ENCODE data around the gene CTCF. TPM values are rescaled to one million over a fixed set of nuclear protein-coding genes. Genes with fewer than 3 reads are reported as not detected.

Gene CTCF
- total RNA-seq, 1 donor from 2014 or later, result 28.3 TPM

GRCh38 chr16:67594956-67595355 is 32.6 kb downstream of the CTCF start:
- peak; percentile 68 for ATAC-seq

GRCh38 chr16:67598527-67598926 is 36.2 kb downstream of the CTCF start:
- ATAC-seq, result no peak

- no peak for ATAC-seq
Observed at GRCh38 chr16:67605641-67606040, 43.3 kb downstream of the CTCF start.

GRCh38 chr16:67606632-67607031 is 44.3 kb downstream of the CTCF start:
- ATAC-seq, result no peak

GRCh38 chr16:67608364-67608763 is 46.0 kb downstream of the CTCF start:
- ATAC-seq, result no peak

- no peak for ATAC-seq
Observed at GRCh38 chr16:67613808-67614207, 51.5 kb downstream of the CTCF start.

GRCh38 chr16:67628216-67628615 is 65.9 kb downstream of the CTCF start:
- ATAC-seq, result no peak

GRCh38 chr16:67632415-67633172 is 70.3 kb downstream of the CTCF start:
- ATAC-seq, result no peak

- ATAC-seq, result no peak
Observed at GRCh38 chr16:67636713-67637112, 74.4 kb downstream of the CTCF start.

- ATAC-seq, result no peak
Observed at GRCh38 chr16:67637625-67638024, 75.3 kb downstream of the CTCF start.

- peak; percentile 71 for ATAC-seq
Observed at GRCh38 chr16:67641779-67642708, 79.7 kb downstream of the CTCF start.

- ATAC-seq, result no peak
Observed at GRCh38 chr16:67644038-67644437, 81.7 kb downstream of the CTCF start.

GRCh38 chr16:67645397-67646121 is 83.2 kb downstream of the CTCF start:
- no peak for ATAC-seq

- ATAC-seq, result peak; percentile 56
Observed at GRCh38 chr16:67647111-67647651, 84.9 kb downstream of the CTCF start.

- ATAC-seq, result no peak
Observed at GRCh38 chr16:67647681-67648080, 85.4 kb downstream of the CTCF start.

GRCh38 chr16:67648088-67648763 is 85.9 kb downstream of the CTCF start:
- ATAC-seq, result no peak

- no peak for ATAC-seq
Observed at GRCh38 chr16:67648764-67649407, 86.6 kb downstream of the CTCF start.

GRCh38 chr16:67649494-67649931 is 87.2 kb downstream of the CTCF start:
- peak; percentile 21 for ATAC-seq

GRCh38 chr16:67650023-67650422 is 87.7 kb downstream of the CTCF start:
- no peak for ATAC-seq

GRCh38 chr16:67651039-67651438 is 88.7 kb downstream of the CTCF start:
- no peak for ATAC-seq

- ATAC-seq, result no peak
Observed at GRCh38 chr16:67651847-67652246, 89.5 kb downstream of the CTCF start.

Data from esophagus mucosa (tissue), 1 donor.